HFF-Myc (cell line): ENCODE results near the gene BDKRB2.

Experiments
- DNase-seq: peaks from one replicate; pipeline ENCODE4 v3.0.0-alpha.2; 2011; ENCODE audit warnings: low read depth; ENCODE audit errors: extremely low read depth
- H3K4me3 ChIP-seq: replicated peaks from 2 replicates; pipeline ENCODE4 v1.5.1; 2011; ENCODE audit warnings: low read depth, mild to moderate bottlenecking, control low read depth, low read length
- TF ChIP-seq, protein P1 (sequence below): IDR thresholded peaks from 2 replicates; pipeline ENCODE4 v1.5.1; 2012; ENCODE audit warnings: mild to moderate bottlenecking, low read depth, low read length, control low read depth; ENCODE audit errors: missing control alignments

Gene BDKRB2

DNA sequence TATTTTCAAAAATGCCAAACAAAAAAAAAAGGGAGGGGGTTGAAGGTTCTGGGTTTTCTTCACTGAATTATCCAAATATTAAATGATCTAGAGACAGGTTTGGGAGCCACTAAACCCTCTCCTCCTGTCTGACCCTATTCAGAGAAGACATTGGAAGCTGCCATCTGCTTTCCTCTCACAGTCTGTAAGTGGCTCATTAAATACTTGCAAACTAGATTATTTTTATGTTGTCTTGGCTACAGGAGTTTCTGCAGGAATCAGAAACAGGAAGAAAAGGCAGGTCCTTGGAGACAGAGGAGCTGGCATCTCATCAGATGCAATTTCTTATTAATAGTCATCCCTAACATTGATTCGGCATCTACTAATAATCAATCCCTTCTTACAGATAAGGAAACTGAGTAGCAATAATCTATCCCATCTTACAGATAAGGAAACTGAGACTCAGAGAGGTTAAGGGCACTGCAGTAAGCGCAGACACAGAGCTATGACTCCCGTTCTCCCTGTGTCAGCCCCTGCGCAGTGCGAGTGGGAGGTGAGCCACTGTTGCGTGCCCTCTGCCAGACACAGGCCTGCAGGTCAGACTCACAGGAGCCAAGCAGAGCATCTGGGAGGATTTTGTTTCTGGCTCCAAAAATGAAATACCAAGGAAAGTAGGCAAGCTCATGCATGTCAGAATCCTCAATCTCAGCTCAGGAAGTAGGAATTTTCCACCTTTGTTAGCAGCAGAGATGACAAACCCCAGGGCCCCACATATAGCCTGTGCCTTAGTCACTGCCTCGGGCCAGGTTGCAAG is 11.0 kb downstream of the BDKRB2 start:
- H3K4me3 ChIP-seq = no peak overlapping the region
- TF ChIP-seq, protein P1, sequence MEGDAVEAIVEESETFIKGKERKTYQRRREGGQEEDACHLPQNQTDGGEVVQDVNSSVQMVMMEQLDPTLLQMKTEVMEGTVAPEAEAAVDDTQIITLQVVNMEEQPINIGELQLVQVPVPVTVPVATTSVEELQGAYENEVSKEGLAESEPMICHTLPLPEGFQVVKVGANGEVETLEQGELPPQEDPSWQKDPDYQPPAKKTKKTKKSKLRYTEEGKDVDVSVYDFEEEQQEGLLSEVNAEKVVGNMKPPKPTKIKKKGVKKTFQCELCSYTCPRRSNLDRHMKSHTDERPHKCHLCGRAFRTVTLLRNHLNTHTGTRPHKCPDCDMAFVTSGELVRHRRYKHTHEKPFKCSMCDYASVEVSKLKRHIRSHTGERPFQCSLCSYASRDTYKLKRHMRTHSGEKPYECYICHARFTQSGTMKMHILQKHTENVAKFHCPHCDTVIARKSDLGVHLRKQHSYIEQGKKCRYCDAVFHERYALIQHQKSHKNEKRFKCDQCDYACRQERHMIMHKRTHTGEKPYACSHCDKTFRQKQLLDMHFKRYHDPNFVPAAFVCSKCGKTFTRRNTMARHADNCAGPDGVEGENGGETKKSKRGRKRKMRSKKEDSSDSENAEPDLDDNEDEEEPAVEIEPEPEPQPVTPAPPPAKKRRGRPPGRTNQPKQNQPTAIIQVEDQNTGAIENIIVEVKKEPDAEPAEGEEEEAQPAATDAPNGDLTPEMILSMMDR = no peak
- DNase-seq = no peak

GRCh38 chr14:96216627-96217026 is 12.0 kb downstream of the BDKRB2 start:
- no peak overlapping the region for H3K4me3 ChIP-seq
- TF ChIP-seq, protein P1 = no peak
- no peak for DNase-seq

DNA sequence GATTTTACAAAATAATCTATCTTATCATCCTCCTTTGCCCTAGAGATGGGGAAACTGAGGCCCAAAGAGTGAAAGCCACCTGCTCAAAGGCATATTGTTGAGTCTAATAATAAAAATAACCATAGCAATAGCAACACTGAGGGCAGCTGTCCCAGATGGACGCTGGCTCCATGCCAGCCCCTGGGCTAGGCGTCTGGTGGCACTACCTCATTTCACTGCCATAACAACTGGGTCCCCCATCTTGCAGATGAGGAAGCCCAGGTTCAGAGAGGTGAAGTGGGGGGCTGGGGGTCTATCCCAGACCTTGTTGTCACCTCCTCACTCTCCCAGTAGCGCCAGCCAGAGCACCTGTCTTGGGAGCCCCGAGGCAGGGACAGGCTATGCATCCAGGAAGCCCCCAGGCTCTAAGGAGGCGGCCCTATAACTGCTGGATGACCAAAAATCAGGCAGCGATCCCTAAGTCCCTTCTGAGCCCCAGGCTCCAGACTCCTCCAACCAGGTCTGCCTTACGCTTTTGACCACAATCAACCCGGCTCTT is 12.8 kb downstream of the BDKRB2 start:
- no peak overlapping the region for H3K4me3 ChIP-seq
- no peak for DNase-seq
- TF ChIP-seq, protein P1 = no peak

DNA sequence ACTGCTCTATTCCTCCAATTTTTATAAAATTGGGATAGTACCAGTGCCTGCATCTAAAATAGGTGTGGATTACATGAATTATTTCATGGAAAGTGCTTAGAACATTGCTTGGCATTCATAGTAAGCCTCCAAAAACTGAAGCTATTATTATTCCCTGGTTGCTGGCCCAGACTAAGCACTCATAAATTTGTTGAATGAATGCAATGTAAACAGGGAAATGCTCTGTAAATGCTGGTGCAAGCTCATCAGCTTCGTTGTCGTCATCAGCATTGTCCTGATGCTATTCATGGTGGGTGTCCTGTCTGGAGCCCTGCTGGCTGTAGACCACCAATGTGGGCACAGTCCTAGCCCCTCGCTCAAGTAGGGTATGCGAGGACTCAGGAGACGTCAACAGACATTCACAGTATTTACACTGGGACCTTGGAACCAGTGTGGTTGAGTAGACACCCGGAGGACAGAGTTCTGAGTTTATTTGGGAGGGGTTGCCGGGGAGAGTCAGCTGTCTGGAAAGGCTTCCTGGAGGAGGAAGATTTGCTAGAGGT is 16.5 kb downstream of the BDKRB2 start:
- H3K4me3 ChIP-seq = no peak overlapping the region
- TF ChIP-seq, protein P1 = no peak
- DNase-seq = no peak

GRCh38 chr14:96221841-96222240 is 17.2 kb downstream of the BDKRB2 start:
- H3K4me3 ChIP-seq = no peak overlapping the region
- TF ChIP-seq, protein P1 = no peak
- DNase-seq = no peak

DNA sequence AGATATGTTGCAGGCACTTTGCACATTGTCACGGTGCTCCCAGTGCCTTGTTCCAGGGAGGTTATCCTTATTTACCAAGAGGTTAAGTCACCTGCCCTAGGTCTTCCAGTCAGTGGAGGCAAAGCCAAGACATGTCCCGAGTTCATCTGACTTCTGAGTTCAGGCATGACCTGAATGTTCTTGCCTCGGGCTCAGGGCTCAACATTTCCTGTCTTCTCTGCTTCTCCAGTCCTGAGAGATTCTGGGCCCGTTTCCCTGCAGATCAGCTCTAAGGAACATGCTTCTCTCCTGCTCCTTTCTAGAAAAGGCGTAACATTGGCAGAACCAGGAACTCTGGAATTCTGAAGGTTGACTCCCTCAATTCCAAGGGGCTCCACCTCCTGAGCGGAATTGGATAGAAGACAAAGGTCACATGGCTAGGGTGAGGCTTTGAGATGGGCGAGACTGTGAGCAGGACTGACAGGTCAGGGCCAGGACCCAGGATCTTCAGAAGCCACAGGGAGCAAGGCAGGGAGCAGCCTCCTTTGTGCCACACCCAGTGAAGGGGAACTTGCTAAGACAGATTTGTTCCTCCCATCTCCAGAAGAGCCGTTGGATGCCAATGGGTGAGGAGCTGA is 19.9 kb downstream of the BDKRB2 start:
- TF ChIP-seq, protein P1 = no peak
- DNase-seq = no peak
- H3K4me3 ChIP-seq = no peak overlapping the region
